ENCODE data around the gene SEMA3A. TPM values are rescaled to one million over a fixed set of nuclear protein-coding genes. Genes with fewer than 3 reads are reported as not detected.

The SEMA3A gene
- total RNA-seq, 4 donors from 2014 or later = 27.8 to 39.0 (median 34.5) TPM

DNA sequence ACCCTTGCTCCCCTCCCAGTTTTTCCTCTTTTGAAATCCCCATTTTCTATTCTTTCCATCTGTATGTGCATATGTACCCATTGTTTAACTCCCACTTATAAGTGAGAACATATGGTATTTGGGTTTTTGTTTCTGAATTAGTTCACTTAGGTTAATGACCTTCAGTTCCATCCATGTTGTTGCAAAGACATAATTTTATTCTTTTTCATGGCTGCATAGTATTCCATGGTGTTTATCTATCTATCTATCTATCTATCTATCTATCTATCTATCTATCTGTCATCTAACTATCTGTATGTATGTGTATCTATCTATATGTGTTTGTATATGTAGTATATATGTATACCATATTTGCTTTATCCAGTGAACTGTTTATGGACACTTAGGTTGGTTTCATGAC lies 281.4 kb downstream of the SEMA3A start:
- Histone ChIP-seq H3K4me3 (no peak overlapping the region), H3K4me1 (no peaks in the 10 kb centered on the region), H3K9me3 (no peaks in the 10 kb centered on the region), H3K27me3 (no peaks in the 10 kb centered on the region), H3K36me3 (no peaks in the 10 kb centered on the region), H3K27ac (replicated peaks in 1 of 4) (no peak overlapping the region)
- intact Hi-C loops (cut with DNase I) = no loop called here
- DNase-seq (ENCODE audit: extremely low spot score) = no peak
- TF ChIP-seq POLR2A (IDR thresholded peaks at IDR 0.05; ENCODE audit: low read depth) (no peak), POLR2AphosphoS5 (IDR thresholded peaks at IDR 0.05) (no peak), EP300 (IDR thresholded peaks at IDR 0.05) (no peak)
- TF ChIP-seq, protein P1, sequence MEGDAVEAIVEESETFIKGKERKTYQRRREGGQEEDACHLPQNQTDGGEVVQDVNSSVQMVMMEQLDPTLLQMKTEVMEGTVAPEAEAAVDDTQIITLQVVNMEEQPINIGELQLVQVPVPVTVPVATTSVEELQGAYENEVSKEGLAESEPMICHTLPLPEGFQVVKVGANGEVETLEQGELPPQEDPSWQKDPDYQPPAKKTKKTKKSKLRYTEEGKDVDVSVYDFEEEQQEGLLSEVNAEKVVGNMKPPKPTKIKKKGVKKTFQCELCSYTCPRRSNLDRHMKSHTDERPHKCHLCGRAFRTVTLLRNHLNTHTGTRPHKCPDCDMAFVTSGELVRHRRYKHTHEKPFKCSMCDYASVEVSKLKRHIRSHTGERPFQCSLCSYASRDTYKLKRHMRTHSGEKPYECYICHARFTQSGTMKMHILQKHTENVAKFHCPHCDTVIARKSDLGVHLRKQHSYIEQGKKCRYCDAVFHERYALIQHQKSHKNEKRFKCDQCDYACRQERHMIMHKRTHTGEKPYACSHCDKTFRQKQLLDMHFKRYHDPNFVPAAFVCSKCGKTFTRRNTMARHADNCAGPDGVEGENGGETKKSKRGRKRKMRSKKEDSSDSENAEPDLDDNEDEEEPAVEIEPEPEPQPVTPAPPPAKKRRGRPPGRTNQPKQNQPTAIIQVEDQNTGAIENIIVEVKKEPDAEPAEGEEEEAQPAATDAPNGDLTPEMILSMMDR (IDR thresholded peaks at IDR 0.05) = no peak

DNA sequence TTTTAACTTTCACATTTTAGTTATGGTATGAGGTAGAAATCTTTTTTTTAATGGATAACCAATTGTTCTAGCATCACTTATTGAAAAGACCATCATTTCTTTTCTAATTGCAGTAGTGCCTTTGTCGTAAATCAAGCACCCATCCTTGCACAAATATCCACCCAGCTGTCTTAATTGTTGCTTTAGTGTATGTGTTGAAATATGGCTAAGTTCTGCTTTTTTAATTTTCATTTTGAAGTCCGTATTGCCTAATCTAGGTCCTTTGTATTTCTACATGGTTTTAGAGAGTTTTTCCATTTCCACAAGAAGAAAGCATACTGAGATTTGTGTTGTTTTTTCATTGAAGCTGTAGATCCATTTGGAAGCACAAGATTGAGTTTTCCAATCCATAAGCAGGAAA lies 286.1 kb downstream of the SEMA3A start:
- 89% methylated on average over 2 of the region's 2 CpGs for WGBS
- Histone ChIP-seq H3K27me3 (no peaks in the 10 kb centered on the region), H3K36me3 (no peaks in the 10 kb centered on the region), H3K27ac (replicated peaks in 1 of 4) (no peak overlapping the region), H3K4me3 (no peak overlapping the region), H3K9me3 (no peaks in the 10 kb centered on the region), H3K4me1 (no peaks in the 10 kb centered on the region)
- no peak for TF ChIP-seq EP300 (IDR thresholded peaks at IDR 0.05)
- TF ChIP-seq, protein P1 (IDR thresholded peaks at IDR 0.05) = no peak
- TF ChIP-seq POLR2AphosphoS5 (IDR thresholded peaks at IDR 0.05) = no peak
- no peak for TF ChIP-seq POLR2A (IDR thresholded peaks at IDR 0.05; ENCODE audit: low read depth)
- intact Hi-C loops (cut with DNase I) = no loop called here
- DNase-seq (ENCODE audit: extremely low spot score) = no peak
